ENCODE measurements around the gene TESK2.
"Not testable (repeated sequence)": the region's sequence is repeated elsewhere in the genome, so short reads cannot be mapped to it uniquely, and the experiment has no call there.

The TESK2 gene

DNA sequence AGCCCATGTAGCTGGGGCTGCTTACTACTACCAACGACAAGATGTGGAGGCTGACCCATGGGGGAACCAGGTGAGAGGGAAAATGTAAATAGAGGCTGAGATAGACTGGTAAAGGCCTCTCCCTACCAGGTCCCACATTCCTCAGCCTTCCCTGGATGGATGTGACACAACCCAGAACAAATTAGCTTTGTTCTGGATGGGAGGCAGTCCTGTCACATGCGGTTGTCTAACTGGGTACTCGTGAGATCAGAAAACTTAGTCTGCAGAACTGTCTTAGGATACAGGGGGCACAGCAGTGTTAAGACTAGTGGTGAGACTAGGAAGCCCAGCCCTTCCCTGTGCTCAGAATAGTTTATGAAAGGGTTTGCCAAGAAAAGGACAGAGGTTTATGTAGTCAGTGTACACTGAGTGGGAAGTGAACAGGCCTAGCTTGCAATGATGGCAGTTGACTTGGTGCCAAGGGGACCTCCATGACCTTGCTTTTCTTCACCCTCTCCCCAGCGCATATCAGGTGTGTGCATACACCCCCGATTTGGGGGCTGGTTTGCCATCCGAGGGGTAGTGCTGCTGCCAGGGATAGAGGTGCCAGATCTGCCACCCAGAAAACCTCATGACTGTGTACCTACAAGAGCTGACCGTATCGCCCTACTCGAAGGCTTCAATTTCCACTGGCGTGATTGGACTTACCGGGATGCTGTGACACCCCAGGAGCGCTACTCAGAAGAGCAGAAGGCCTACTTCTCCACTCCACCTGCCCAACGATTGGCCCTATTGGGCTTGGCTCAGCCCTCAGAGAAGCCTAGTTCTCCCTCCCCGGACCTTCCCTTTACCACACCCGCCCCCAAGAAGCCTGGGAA is 17.6 kb upstream of the TESK2 start:
- DNase-seq: no peak

DNA sequence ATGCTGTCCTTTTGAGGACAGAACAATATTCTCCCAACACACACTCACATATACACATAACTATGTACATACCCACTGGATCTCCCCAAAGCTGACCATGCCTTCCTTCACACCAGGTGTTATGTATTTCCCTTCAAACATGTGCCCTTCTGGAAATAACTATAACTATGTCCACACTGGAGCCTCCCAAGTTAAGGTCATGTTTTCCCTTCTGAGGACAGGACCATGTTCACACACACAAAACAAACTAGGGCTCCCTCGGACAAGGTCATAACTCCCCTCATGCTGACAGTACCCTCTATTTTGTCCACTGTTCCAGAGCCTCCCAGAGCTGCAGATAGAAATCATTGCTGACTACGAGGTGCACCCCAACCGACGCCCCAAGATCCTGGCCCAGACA is 16.9 kb upstream of the TESK2 start:
- DNase-seq: no peak

DNA sequence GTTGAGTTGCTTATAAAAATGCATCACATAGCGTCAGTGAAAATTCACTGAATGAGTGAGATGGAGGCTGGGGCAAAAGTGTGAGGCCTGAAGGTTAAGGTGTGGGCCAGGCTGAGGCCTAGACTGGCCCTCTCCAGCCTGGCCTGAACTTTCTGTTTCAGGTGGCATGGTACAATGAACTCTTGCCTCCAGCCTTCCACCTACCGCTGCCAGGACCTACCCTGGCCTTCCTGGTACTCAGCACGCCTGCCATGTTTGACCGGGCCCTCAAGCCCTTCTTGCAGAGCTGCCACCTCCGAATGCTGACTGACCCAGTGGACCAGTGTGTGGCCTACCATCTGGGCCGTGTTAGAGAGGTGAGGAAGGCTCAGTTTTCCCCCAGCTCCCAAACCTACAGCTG is 16.2 kb upstream of the TESK2 start:
- no peak for DNase-seq

DNA sequence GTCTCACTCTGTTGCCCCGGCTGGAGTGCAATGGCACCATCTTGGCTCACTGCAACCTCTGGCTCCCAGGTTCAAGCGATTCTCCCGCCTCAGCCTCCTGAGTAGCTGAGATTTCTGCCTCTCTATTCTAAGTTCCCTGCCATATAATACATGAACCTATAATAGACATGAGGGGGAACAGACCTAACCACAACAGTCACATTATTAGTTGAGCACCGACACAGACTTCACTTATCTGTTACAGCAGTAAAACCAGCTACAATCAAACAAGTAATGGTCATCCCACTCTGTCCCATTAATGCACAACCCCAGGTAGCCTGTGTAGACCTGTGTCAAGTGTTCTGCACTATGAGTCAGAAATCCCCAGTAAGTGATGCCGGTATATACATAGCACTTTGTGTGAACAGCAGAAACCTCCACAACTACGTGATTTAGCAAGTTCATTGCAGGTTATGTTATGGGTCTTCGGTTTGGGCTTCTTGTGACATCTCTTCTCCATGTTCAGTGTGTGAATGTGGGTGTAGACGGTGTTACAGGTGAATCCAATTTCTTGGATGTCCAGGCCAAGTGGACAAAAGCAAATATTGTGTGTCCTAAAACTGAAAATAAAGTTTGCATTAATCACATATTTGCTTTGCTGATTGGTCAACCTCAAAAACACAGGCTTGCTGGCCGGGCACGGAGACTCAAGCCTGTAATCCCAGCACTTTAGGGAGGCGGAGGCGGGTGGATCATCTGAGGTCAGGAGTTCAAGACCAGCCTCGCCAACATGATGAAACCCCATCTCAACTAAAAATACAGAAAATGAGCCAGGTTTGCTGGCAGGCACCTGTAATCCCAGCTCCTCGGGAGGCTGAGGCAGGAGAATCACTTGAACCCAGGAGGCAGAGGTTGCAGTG is 12.7 kb upstream of the TESK2 start:
- no peak for DNase-seq

DNA sequence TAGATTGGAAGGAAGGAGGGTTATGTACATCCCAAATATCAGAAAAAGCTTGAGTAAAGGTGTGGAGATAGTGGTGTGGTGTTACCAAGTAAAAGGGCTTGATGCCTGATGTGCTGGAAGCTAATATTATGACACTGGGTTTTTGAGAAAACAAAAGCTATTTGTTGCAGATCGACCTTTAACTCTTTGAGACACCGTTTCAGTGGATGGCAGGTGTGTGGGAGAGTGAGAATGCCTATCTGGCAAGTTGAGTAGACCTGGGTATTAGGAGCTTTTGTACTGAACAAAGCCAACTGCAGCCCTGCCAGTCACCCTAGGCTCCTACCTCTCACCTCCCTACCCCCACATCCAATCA is 10.5 kb upstream of the TESK2 start:
- DNase-seq: no peak

DNA sequence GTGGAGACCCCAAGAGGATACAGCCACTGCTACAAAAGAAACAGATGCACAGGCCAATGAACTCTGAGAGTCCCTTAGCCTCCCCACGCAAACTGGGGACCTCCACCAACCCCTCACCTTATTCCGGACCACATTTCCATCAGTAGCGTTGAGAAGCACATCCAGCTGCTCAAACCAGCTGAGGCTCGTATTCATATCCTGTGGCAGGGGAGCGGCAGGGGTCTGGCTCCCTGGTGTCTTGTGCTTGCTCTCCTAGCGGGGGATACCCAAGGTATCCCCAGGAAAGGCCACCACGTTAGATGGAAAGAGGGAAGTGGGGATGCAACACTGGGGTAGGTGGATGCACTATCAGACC is 8.4 kb upstream of the TESK2 start:
- DNase-seq: no peak

DNA sequence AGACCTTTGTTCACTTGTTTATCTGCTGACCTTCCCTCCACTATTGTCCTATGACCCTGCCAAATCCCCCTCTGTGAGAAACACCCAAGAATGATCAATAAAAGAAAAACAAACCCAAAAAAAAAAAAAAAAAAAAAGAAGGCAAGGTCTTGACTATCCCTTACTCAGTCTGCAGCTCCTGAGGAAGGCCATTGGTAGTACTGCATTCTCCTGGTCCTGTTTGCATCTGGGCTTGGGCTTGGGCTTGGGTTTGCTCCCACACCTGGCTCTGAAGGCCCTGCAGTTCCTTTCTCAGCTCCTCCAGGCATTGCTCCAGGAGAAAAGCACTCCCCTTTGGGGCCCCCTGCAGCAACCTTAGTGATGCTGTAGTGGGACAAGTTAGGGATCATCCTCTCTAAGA is 7.3 kb upstream of the TESK2 start:
- no peak for DNase-seq

DNA sequence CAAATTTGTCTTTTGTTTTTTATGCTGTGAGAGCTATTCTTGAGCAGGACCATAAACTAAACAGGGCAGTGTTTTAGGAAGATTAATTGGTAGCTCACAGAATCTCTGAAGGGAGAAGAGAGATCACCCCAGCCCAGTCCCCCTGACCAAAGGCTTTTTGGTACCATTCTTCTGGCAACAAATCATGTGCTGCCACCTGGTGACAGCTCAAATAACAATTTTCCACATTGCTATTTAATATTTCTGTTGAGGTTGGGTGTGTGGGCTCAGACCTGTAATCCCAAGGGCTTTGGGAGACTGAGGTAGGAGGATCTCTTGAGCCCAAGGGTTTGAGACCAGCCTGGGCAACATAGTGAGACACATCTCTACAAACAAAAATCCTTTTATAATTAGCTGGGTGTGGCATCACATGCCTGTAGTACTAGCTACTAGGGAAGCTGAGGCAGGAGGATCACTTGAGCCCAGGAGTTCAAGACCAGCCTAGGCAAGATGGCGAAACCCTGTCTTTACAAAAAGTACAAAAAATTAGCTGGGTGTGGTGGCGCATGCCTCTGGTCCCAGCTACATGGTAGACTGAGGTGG is 2.2 kb upstream of the TESK2 start:
- peak; percentile 48 for DNase-seq

DNA sequence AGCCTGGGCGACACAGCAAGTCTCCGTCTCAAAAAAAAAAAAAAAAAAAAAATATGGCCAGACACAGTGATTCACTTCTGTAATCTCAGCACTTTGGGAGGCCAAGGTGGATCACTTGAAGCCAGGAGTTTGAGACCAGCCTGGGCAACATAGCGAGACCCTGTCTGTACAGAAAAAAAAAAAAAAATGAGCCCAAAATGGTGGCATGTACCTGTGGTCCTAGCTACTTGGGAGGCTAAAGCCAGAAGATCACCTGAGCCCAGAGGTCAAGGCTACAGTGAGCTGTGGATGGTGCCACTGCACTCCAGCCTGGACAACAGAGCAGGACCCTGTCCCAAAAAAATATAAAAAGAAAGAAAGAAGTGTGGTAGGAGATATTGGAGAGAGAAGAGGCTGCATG is 1.7 kb upstream of the TESK2 start:
- DNase-seq: no peak

DNA sequence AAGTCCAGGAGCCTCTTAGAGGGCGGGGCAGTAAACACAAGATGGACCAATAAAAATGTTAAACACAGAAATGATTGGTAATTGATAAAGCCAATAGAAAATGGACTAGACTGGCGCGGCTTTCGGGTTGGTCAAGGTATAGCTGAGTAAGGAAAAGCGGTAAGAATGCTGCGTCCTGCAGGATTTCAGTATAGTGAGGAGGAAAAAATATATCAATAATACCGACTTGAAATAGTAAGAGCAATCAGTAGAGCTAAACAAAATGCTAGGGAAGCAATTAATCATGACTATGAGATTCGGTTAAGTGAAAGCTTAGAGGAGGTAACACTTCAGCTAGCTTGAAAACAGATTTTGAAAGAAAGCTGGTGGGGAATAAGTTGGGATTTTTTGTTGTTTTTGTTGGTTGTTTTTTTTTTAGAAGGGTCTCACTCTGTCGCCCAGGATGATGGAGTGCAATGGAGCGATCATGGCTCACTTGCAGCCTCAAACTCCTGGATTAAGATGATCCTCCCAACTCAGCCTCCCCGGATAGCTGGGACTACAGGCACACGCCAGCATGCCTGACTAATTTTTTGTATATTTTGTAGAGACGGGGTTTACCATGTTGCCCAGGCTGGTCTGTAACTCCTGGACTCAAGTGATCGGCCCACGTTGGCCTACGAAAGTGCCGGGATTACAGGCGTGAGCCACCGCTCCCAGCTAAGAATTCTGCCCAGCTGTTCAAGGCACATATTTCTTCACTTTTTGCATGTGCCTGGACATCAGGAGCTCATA is 711 bp upstream of the TESK2 start:
- no peak for DNase-seq

DNA sequence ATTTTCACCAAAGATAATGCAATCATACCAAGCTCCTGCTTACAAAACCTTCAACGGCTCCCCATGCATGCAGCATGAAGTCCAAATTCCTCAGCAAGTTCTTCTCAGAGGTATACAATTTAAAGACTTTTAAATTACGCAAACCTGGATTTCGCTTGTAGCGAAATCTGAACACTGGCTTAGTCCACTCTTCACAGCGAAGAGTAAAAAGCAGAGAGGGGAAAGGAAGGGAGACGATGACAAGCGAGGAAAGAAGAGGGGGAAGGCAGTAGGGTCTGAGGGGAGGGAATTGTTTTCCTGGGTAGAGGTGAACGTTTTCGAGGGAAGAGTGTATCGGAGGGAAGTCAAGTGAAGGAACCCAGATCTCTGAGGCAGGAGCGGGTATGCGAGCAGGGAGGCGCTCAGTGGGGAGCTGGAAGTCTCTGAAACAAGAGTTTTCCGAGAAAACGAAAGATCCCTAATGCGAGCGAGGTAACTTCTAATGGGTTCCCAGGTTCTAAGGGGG is 790 bp downstream of the TESK2 start:
- no peak for DNase-seq

DNA sequence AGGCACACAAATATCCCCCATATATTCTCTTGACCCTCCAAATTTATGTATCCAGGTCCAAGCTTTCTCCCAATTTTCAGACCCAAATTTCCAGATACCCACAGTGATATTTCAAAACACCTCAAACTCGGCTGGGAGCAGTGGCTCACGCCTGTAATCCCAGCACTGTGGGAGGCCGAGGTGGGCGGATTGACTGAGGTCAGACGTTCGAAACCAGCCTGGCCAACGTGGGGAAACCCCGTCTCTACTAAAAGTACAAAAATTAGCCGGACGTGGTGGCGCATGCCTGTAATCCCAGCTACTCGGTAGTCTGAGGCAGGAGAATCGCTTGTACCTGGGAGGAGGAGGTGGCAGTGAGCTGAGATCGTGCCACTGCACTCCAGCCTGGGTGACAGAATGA is 1.6 kb downstream of the TESK2 start:
- DNase-seq: not testable (repeated sequence)

DNA sequence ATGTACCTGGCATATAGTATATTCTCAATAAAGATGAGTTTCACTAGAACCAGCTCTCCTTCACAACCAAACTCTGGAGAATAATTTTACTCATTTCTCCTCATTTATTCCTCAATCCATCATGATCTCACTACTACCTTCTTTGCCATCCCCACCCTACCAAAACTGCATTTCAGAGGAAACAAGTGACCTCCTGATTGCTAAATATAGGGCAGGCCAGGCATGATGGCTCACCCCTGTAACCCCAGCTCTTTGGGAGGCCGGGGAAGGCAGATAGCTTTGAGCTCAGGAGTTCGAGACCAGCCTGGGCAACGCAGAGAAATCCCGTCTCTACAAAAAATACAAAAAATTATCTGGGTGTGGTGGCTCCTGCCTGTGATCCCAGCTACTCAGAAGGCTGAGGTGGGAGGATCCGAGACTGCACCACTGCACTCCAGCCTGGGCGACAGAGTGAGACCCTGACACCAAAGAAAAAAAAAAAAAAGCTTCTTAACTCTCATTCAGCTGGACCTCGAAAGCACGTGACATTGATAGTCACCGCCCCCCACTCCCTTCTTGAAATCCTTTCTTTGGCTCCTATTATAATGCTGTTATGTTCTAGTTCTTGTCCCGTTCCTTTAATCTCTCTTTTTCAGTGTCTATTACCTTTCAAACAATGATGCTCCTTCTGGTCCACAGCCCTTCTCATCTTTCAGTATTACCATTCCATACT is 2.1 kb downstream of the TESK2 start:
- no peak for DNase-seq

DNA sequence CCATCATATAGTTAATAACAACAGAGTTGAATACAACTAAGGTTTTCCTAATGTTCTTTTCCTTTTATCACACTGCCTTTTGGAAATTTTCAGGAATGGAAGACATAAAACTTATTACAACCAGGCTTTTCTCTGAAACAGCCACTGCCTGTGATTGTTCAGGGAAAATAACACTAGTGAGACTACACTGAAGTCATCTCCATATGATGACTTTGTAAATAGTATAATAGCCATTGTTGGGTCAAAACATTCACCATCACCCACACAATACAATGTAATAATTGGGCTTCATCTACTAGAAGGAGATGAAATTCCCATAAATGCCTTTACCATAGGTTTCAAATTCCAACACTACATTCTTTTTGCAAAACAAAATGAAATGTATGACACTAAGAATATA is 5.0 kb downstream of the TESK2 start:
- DNase-seq: no peak

DNA sequence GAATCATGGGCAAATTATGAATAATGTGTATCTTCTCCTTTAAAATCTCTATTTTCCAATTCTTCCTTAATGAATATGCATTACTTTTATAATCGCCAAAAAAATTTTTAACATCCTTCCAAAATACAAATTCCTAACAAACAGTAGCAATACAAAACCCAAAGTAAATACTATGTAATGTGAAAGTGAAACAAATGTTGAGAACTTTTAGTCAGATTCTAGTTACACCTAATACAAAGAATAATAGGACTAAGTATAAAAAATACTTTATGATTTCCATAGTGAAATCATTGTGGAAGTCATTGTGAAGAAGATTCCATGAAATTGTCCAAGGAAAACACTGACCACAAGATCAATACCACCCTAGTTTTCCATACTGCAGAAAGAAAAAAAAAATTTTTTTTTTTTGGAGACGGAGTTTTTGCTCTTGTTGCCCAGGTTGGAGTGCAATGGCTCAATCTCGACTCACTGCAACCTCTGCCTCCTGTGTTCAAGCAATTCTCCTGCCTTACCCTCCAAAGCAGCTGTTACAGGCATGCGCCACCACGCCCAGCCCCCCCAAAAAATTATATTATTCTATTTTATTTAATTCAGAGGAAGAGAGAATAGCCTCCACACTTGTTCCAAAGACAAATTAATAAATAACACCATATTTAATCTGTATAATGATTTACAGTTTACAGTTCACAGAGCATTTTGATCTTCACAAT is 11.8 kb downstream of the TESK2 start:
- DNase-seq: no peak

DNA sequence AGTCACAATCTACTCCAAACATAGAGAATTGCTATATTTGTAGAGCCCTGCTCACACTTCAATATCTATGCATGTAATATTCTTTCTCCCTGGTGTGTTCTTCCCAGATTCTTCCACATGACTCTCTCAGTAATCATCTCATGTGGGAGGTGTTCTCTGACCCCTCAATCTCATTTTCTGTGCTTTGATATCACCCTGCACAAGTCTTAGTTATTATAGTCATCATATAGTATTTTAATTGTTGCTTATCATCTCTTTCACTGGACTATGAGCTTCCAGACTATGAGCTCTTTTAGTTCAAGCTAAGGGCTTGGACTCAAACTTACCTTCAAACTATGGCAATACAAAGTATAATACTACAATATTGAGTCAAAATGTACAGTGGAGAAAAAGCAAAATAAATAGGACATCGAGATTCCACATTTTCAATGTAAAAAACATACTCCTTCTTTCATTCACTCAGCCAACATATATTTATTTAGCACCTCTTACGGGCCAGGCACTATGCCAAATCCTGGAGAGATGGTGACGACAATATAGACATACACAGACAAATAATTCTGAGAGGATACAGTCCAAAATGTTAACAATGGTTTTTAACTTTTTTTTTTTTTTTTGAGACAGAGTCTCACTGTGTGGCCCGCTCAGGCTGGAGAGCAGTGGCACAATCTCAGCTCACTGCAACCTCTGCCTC is 12.7 kb downstream of the TESK2 start:
- DNase-seq: no peak

DNA sequence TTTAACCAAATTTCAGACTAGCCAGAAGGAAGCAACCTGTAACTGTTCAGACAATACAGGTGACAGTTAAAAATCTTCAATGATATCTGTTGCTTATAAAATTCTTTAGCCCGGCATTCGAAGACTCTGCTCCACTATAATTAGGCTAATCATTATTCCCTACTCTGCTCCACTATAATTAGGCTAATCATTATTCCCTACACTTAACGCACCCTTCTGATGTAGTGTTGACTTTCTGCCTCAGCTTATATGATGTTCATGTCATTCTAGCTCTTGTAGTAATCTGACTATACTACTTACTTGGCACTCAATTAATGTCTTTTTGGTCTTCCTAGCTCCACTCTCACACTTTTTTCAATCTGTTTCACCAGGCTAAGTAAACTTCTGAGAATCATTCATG is 13.3 kb downstream of the TESK2 start:
- no peak for DNase-seq

DNA sequence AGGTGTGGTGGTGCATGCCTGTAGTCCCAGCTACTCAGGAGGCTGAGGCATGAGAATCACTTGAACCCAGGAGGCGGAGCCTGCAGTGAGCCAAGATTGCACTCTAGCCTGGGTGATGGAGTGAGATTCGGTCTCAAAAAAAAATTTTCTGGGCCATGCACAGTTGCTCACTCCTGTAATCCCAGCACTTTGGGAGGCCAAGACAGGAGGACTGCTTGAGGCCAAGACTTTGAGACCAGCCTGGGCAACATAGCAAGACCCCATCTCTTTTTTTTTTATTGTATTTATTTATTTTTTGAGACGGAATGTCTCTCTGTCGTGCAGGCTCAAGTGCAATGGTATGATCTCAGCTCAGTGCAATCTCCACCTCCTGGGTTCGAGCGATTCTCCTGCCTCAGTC is 16.8 kb downstream of the TESK2 start:
- DNase-seq: not testable (repeated sequence)

DNA sequence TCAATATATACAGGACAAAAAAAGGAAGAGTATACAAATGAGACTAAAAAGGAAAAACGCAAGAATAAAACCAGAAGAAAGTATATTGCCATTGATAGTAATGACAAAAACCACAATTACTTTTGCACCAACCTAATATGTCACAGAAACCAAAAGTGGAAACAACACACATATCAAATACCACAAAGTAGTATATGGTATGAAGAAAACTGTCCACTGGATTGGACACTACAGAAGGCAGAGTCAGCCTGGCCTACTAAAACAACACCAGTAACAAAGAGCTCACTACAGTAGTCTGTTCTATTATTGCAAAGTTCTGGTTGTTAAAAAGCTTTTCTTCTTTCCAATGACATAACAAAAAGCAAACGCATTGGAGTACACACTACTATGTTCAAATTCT is 17.7 kb downstream of the TESK2 start:
- no peak for DNase-seq

DNA sequence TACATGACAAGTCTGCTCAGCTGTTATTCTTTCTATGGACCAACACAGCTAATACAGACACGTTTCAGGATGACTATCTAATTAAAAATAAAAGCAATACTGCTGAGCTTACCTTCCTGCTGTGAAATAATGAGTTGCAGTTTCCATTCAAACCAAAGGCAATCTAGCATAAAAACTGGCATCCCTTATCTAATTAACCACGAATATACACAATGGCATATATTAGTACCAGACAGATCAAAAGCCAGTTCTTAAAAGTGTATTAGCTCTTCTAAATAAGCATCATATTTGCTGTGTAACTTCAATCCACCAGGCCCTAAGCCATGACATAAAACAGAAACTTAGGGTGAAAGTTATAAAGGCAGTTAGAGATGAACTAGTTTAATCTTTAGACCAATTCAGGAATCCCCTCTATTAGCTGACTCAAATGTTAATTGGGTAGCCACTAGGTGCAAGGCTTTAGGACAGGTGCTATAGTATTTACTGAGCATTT is 20.6 kb downstream of the TESK2 start:
- DNase-seq: no peak

DNA sequence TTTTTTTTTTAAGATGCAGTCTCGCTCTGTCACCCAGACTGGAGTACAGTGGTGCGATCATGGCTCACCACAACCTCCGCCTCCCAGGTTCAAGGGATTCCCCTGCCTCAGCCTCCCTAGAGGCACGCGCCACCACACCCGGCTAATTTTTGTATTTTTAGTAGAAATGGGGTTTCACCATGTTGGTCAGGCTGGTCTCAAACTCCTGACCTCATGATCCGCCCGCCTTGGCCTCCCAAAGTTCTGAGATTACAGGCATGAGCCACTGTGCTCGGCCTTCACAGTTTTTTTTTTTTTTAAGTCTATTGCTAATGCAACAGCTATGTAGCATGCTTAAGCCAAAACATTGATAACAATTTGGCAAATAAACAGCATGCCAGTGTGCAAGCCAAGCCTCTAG is 23.6 kb downstream of the TESK2 start:
- DNase-seq: not testable (repeated sequence)

All from NCI-H2107 (cell line).